ENCODE measurements around the gene LSM2.
A peak's percentile ranks its signal among the peaks of the same experiment; 100 is the strongest.

Gene LSM2

DNA sequence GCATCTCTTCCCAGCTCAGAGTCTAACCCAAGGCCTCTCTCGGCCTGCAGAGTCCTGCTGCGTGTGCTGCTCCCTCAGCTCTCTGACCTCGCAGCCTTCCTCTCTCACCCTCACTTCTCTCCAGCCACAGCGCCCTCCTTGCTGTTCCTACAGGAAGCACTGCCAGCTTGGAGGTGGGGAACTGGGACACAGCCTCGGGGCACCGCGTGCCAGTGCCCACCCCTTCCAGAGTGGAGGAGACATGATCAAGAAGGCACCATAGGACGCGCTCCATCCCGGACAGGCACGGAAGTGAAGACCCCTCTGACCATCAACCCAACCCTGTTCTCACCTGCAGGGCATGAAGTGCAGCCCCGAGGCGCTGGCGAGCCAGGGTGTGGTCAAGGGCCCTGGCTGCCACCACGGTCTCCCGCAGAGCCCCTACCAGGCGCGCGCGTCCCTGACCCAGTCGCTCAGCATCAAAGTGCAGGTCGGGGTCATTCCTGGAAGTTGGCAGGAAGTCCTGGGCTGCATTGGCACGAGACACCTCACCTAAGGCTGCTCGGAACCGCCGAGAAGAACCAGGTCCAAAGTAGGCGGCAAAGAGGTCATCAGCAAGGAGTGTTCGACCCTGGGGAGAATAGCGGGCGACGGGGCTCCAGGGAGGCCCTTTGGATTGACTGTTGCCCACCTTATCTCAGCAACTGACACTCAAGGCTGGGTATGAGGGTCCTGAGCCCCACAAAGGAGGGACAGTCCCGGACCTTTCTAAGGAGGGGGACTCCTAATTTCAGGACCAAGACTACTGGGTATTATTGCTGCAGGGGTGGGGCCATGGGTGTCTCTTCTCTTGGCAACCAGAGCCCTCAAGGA, 30.9 kb downstream of the LSM2 start:
- no peak for DNase-seq

DNA sequence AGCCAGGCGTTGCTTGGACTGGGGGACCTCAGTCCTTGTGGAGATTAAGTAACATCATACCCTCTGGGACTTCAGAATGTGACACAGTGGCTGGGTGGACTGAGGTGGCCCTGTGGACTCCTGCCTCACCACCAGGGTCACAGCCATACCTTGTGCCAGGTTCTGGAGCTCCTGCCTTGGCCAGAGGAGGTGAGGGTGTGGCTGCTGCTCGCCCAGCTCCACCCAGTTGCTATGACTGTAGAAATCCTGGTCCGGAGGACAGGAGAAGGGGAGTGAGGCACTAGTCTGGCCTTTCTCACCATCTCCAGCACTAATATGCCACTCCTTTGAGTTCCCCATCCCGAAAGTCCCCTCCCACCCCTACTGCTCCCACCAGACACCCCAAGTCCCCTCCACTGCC, 31.6 kb downstream of the LSM2 start:
- no peak for DNase-seq

DNA sequence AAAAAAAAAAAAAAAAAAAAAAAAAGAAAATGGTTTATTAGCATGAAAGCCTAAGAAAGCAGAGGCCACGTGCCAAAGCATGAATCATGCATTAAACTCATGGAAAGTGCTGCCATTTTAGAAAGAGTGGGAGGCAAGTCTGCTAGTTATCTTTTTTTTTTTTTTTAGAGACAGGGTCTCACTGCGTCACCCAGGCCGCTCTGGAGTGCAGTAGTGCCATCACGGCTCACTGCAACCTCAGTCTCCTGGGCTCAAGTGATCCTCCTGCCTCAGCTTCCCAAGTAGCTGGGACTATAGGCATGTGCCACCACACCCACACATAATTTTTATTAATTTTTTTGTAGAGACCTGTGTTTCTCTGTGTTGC, 34.8 kb downstream of the LSM2 start:
- peak; percentile 46 for DNase-seq

DNA sequence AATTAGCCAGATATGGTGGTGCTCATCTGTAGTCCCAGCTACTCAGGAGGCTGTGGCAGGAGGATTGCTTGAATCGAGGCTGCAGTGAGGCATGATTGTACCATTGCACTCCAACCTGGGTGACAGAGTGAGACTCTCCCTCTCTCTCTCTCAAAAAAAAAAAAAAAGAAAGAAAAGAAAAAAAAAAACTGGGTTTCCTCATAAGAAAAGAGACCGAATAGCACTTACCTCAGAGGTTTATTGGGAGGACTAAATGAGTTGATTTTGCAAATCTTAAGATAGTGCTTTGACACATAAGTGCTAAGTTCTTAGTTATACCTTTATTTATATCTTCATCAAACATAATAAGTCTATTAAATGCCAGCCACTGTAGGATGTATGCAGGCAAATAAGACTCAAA, 35.9 kb downstream of the LSM2 start:
- DNase-seq = no peak

DNA sequence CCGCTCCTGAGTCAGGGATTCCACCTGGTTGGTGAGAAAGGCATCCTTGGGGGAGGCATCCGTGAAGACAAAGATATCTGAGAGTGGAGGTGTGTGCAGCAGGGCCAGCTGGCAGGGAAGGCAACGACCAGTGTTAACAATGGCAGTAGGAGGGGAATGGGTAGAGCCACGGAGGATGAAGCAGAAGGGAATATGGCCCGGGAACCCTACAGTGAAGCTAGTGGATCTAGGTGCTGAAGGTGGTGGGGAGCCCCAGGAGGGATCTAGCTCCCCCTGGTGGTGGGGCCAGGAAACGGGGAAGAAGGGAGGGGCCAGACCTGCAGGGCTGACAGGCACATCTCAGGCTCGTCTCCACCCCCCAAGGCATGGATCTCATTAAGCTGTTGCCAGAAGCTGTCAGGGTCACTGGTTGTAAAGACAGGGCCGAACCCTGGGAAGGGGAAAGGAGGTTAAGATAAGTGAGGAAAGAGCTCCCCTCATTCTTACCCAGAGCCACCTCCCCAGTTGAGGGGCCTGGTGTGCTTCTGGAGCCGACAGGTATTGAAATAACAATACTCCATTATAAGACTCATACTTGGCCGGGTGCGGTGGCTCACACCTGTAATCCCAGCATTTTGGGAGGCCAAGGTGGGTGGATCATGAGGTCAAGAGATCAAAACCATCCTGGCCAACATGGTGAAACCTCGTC, 36.9 kb downstream of the LSM2 start:
- DNase-seq = peak; percentile 93

DNA sequence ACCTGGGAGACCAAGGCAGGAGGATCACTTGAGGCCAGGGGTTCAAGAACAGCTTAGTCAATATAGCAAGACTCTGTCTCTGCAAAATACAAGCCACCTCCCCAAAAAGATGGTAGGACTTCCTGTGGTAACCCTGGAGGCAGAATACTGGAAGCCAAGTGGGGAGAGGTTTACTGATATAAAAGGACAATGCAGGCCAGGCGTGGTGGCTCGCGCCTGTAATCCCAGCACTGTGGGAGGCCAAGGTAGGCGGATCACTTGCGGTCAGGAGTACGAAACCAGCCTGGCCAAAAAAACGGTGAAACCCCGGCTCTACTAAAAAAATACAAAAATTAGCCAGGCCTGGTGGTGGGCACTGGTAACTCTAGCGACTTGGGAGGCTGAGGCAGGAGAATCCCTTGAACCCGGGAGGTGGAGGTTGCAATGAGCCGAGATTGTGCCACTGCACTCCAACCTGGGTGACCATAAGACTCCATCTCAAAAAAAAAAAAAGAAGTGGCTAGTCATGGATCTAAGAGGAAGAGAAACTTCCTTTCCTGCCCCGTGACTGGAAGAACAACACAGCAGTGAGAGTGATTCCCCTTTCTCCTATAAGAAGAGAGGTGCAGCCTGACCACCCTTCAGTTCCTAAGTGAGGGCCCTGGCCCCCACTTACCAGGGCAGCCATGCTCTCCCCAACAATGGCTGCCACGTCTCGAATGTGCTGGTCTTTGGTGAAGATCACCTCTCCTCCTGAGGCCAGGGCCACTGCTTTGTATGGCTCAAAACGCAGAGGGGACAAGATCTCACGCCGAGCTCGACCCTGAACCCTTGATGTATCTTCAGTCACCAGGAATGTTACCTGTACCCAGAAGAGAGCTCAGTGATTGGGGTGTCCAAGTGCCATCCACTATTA, 38.2 kb downstream of the LSM2 start:
- DNase-seq = no peak

DNA sequence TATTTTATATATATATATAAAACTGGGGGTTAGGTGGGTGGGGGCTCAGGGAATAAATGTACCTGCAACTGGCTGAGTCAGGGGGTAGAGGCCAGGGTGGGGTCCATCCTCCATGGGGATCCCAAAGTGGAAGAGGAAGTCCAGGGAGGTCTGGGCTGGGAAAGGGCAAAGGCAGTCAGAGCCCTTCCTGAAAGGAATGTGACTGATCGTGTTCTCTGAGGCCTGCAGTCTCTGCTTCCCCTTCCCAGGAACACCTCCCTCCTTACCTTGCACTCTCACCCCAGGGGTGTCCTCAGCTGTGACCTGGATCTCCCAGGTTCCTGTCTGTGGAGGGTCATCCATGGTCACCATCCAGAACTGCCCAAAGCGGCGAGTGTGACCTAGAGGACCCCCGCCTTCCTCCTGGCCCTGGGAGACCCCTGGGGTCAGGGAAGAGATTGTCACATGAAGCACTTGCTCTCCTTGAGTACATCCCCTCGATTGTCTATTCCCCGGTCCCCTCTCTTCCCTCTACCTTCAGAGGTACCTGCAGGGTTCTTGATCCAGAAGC, 39.6 kb downstream of the LSM2 start:
- no peak for DNase-seq

DNA sequence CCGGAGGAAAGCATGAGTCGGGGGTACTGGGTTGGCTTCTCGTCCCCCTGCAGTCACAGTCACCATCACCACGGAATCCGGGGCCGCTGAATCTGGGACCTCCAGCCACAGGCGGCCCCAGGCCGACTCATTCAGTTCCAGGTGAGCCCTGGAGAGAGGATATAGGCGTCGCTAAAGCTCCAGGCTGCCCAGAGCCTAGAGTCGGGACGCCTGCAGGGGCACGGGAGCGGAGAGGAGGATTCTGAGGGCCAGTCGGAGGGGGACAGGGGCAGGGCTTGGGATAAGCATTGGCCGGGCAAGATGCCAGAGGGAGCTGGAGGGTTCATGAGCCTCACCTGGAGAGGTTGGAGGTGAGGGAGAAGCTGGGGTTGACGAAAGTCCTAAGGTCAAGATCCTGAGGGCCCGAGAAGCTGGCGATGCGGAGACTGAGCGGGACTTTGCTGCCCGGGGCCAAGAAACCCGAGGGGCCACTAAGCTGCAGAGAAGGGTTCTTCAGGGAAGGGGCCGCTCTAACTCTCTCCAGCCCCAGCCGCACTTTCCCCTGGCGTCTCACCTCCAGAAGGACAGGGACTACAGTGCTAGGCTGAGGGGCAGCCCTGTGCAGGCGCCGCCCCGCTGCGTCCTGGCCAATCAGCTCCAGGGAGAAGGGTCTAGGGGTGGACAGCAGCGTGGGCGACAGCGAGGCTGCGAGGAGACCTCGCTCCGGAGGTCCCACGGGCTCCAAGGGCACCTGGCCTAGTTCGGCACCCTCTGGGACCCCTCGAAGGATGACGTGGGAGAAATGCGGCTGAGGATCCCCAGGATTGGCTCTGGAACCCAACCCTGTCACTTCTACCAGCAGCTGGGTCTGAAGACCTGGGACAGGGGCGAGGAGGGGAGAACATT, 40.6 kb downstream of the LSM2 start:
- DNase-seq = no peak

DNA sequence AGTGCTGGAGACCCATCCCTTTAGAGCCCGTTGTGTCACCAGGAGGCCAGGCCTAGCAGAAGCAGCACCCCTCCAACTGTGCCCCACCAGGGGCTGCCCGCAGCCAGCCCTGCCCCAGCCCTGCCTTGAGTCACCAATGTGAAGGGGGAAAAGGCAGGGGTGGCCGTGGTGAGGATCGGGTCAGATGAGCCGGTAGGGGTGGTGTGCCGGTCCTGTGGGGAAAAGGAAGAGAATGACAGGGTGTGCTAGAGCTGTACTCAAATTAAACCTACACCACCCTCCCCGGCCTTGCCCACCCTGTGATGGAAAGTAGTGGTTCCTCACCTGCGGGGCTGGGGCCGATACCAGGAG, 41.2 kb downstream of the LSM2 start:
- no peak for DNase-seq

DNA sequence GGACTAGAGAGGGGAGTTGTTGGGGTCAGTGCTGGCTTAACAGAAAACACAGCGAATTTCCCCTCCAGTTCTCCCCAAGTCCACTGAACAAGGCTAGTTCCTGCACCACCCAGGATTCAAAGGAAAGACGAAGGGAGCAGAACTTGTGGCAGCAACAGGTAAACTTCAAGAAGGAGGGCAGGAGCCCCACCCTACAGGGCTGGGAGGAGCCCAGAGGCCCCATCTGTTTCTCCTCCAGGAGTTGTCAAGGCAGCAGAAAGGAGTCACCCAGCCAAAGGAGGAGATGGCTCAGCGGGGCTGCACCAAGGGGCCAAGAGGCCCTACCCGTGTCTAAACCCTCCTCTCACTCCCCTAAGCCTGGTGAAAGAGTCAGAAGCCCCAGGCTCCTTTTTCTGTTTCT, 42.6 kb downstream of the LSM2 start:
- DNase-seq = no peak

DNA sequence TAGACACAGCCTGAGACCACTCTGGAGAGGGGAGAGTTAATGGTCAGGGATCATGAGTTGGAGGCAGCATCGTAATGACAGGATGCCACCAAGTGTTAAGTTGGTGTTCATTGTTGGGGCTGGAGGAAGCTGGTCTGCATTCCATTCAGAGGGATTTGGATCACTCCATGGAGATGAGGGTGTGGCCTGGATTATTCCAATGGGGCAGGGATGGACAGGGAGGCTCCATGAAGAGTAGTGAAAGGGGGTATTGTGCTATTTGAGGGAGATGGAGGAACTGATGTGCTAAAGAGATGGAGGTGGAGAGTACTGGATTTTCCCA, 43.2 kb downstream of the LSM2 start:
- DNase-seq = no peak

DNA sequence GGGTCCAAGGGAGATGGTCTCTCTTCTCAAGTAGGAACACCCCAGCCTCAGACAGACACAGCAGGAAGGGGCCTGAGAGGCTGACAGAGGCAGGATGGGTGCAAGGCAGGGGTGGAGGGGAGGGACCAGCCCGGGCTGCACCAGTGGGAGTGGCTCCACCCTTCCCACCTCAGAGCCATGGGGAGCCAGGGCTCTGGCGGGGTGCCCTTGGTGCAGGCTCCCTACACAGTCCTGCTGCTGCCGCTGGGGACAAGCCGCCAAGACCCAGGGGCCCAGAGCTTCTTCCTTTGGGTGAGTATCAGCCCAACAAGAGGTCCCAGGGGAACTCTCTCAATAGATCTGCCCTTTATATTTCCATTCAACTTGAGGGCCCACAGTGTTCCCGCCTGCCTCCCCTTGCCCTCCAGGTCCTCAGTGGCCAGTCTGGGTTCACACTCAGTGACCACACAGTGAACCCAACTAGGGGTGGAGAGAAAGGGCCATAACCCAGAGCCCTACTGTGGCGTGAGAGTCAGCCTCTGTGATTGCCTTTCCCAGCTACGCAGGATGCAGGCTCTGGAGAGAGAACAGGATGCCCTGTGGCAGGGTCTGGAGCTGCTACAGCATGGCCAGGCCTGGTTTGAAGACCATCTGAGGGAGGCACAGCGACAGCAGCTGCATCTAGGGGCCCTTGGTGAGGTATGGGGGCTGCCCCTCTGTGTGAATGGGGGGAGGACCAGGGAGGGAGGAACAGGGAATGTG, 43.7 kb downstream of the LSM2 start:
- DNase-seq = no peak

DNA sequence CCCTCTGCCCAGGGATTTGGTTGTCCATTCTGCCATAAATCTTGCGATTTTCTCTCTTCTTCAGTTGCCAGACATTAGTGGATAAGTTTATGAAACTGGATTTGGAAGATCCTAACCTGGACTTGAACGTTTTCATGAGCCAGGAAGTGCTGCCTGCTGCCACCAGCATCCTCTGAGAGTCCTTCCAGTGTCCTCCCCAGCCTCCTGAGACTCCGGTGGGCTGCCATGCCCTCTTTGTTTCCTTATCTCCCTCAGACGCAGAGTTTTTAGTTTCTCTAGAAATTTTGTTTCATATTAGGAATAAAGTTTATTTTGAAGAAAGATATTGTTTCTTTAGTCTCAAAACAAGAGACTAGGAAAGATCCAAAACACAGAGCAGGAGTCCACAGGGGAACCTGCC, 44.4 kb downstream of the LSM2 start, which contains the start of gene SAPCD1:
Gene SAPCD1, plus strand, starts transcription at position 301 of the 400 bp plus-strand sequence. CDS start 399 bp downstream, outside the sequence.
- DNase-seq = no peak

DNA sequence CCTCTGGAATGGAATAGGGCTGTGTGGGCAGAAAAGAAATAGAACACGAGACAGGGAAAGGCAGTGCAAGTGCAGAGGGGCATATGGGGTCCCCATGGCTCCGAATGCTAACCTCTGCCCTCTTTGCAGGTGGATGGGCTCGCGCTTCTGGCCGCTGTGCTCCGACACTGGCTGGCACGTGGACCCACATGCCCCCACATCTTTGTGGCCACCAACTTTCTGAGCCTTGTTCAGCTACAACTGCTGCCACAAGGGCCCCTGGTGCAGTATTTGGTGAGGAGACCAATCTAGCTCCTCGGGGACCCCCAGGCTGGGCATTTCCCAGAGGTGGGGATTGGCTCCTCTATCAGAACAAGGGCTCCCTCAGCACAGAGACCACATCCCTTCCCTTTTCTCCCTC, 45.4 kb downstream of the LSM2 start:
- DNase-seq = no peak

DNA sequence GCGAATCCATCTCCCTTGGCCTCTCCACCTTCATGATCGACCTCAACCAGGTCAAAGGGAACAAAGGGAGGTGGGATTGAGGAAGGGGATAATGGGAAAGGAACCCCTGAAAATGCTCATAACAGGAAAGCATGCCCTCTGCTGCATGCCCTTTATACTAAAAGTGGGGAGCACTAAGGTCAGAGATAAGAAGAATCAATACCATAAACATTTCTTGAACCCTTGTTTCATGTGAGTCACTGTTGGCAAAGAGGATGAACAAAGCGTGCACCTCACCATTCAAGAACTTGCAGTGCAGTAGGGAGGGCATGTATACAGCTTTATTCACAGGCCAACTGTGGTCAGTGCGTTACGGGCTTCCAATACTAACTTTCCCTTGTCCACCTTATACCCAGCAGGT, 46.0 kb downstream of the LSM2 start:
- DNase-seq = no peak

DNA sequence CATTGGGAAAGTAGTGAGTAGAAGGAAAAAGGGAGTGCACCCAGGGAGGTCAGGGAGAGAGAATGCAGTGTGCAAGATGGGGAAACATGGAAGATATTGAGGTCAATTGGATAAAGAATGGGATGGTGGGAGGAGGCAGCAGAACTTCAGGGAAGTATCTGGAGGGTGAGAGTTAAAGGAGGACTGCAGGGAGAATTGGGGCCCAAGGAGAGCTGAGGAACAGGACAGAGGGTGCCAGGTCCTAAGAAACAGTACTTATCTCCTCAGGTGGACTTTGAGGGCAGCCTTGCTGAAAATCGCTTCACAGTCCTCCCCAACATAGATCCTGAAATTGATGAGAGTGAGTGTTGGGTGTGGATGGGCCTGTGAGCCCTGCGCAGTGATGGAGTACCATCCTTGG, 48.5 kb downstream of the LSM2 start:
- no peak for DNase-seq

DNA sequence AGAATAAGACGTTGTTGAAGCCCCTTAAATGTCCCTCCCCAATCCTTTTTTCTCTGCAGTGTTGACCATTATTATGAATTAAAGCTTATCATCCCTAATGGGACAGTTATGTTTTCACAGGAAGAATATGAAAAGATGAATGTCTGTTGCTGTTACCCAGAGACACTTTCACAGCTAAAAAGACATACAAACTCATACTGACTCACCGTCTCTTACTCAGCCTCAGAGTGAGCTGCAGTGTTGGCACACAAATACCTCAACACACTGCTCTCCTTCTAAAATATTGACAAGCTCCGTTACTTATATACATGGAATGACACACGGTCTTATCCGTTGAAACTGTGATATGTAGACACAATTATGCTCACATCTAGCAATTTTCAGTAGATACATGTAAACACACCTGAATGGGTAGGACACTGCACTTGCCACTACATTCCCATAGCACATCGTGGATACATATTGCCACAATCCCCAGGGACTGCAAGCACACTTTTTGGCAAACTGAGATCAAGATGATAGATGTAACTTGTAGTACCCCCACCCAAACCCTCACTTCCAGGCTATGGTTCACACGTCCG, 53.9 kb downstream of the LSM2 start:
- no peak for DNase-seq

DNA sequence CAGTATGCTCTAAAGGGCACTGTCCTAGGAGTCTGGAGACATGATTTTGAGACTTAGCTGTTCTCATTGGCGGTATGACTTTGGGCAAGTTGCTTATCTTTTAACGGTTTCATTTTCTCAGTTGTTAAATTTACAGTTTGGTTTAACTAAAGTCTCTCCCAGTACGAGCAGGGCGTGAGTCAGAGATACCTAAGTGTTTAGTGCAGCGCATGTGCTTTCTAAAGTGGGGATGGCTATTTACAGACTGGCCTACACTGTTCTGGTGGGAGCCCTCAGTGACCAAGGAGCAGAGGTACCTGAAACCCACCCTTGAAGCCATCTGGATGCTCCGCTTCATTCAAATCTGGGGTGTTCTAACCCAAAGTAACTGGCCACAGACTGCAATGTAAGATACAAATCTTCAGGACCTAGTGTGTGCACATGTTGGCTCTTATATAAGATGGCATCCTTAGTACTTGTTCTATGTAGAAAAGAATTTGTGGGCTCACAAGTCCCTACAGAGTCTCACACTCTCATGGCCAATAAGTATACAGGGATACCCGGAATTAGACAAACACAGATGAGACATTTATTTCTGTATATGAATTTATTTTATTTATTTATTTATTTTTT, 56.2 kb downstream of the LSM2 start:
- no peak for DNase-seq

DNA sequence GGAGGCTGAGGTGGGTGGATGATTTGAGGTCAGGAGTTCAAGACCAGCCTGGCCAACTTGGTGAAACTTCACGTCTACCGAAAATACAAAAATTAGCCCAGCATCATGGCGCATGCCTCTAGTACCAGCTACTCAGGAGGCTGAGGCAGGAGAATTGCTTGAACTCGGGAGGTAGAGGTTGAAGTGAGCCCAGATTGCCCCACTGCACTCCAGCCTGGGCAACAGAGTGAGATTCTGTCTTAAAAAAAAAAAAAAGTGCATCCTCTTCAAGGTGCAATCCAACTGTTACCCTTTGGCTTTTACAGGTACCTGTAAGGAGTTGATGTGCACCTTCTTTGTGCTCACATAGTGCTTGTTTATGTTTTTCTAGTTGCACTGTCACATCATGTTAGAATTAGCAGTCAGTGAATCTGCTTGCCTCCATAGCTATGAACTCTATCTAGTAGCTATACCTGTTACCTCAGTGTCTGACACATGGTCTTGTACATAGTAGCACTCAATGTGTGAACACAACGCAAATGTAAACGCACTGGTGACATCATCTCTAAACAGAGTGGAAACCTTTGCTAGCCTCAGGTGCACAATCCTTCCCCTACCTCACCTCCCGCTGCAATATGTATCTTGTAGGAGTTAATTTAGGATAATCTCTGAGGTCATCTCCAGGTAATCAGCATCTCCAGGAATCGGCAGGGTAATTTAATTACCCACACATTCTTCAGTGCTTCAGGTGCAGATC, 57.3 kb downstream of the LSM2 start:
- DNase-seq = no peak
